Measurements from ENCODE around the gene B3GALT4.

GRCh38 chr6:33288921-33289783 lies 12.2 kb downstream of the B3GALT4 start, which contains the start of the genes PFDN6 and WDR46:
- TF ChIP-seq, protein P1, sequence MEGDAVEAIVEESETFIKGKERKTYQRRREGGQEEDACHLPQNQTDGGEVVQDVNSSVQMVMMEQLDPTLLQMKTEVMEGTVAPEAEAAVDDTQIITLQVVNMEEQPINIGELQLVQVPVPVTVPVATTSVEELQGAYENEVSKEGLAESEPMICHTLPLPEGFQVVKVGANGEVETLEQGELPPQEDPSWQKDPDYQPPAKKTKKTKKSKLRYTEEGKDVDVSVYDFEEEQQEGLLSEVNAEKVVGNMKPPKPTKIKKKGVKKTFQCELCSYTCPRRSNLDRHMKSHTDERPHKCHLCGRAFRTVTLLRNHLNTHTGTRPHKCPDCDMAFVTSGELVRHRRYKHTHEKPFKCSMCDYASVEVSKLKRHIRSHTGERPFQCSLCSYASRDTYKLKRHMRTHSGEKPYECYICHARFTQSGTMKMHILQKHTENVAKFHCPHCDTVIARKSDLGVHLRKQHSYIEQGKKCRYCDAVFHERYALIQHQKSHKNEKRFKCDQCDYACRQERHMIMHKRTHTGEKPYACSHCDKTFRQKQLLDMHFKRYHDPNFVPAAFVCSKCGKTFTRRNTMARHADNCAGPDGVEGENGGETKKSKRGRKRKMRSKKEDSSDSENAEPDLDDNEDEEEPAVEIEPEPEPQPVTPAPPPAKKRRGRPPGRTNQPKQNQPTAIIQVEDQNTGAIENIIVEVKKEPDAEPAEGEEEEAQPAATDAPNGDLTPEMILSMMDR (IDR thresholded peaks at IDR 0.05) = no peak
- peak in 1 of 2 donors; percentile 32 for TF ChIP-seq POLR2A (IDR thresholded peaks at IDR 0.05)
